T-cell (primary cell): ENCODE data around the gene DACT1. TPM values are rescaled to one million over a fixed set of nuclear protein-coding genes. Genes with fewer than 3 reads are reported as not detected.
A peak's percentile ranks its signal among the peaks of the same experiment; 100 is the strongest.

Source experiments
- ATAC-seq, 4 experiments: fragments of 200-7000 bp in 3 of 4; fragments of 150-1000 bp in 1 of 4; cut with Tn5 transposase; replicated peaks in 1 of 4; 1 replicate in 3 of 4; 2 replicates in 1 of 4; pipeline ENCODE4 v1.10.0; 2021; ENCODE audit warnings: moderate library complexity in 3 of 4, mild to moderate bottlenecking in 2 of 4, moderate number of reproducible peaks in 1 of 4
- CTCF ChIA-PET, 2 donors: fragments of 300-600 bp; sonication (Branson Sonifier 250); formaldehyde crosslinking; loops; one replicate each; lab custom pipeline; 2022; ENCODE audit warnings: antibody characterized with exemption in 2 of 2; lab: Charles Lee
- POLR2A ChIA-PET, 2 donors: fragments of 300-600 bp; sonication (Branson Sonifier 250); formaldehyde crosslinking; loops; one replicate each; lab custom pipeline; 2022; ENCODE audit warnings: antibody characterized with exemption in 2 of 2; lab: Charles Lee
- DNase-seq, 35 experiments: peaks; one replicate each; pipeline versions ENCODE4 v3.0.0 to v3.0.0-alpha.2; 2013 to 2023
- H3K27ac ChIP-seq: one replicate; pipeline ENCODE4 v1.5.1; 2013; ENCODE audit warnings: low read length
- H3K27me3 ChIP-seq, 2 experiments: replicated peaks in 1 of 2; 1 replicate in 1 of 2; 2 replicates in 1 of 2; pipeline versions ENCODE4 v1.6.1 to v1.7.0; 2013; ENCODE audit warnings: low read length in 1 of 2, mixed read lengths in 1 of 2; ENCODE audit not compliant: control insufficient read depth in 2 of 2, insufficient read depth in 2 of 2; ENCODE audit errors: extremely low read depth in 1 of 2
- H3K36me3 ChIP-seq, 2 donors: 1 replicate in 1 of 2; 2 replicates in 1 of 2; pipeline versions ENCODE4 v1.6.1 to v1.7.0; 2013; ENCODE audit warnings: low read length in 1 of 2; ENCODE audit not compliant: control insufficient read depth in 2 of 2, insufficient read depth in 1 of 2; ENCODE audit errors: extremely low read depth in 1 of 2
- H3K4me1 ChIP-seq, 2 experiments: 1 replicate in 1 of 2; 2 replicates in 1 of 2; pipeline versions ENCODE4 v1.6.1 to v1.7.0; 2013; ENCODE audit warnings: low read length in 2 of 2, mixed read lengths in 1 of 2; ENCODE audit not compliant: insufficient read depth in 2 of 2, control insufficient read depth in 1 of 2; ENCODE audit errors: extremely low read depth in 1 of 2
- H3K4me3 ChIP-seq, 2 donors: 1 replicate in 1 of 2; 2 replicates in 1 of 2; pipeline versions ENCODE4 v1.5.1 to v1.7.0; 2013; ENCODE audit warnings: mild to moderate bottlenecking in 2 of 2, low read length in 1 of 2, moderate library complexity in 1 of 2; ENCODE audit not compliant: control insufficient read depth in 1 of 2; ENCODE audit errors: extremely low read depth in 1 of 2
- H3K9me3 ChIP-seq: 2 replicates; pipeline ENCODE4 v1.7.0; 2013
- H3K27ac Mint-ChIP-seq, 2 donors: one replicate each; pipeline ENCODE4 v1.8.0; 2020 to 2021; ENCODE audit warnings: mild to moderate bottlenecking in 2 of 2, mixed read lengths in 2 of 2
- H3K27me3 Mint-ChIP-seq, 2 donors: one replicate each; pipeline ENCODE4 v1.8.0; 2021 to 2022; ENCODE audit warnings: mixed read lengths in 2 of 2
- H3K36me3 Mint-ChIP-seq: one replicate; pipeline ENCODE4 v1.8.0; 2021; ENCODE audit warnings: mixed read lengths
- H3K4me1 Mint-ChIP-seq, 3 donors: one replicate each; pipeline ENCODE4 v1.8.0; 2020 to 2022; ENCODE audit warnings: mixed read lengths in 3 of 3, mild to moderate bottlenecking in 1 of 3
- H3K4me3 Mint-ChIP-seq, 3 donors: one replicate each; pipeline ENCODE4 v1.8.0; 2020 to 2022; ENCODE audit warnings: mild to moderate bottlenecking in 3 of 3, mixed read lengths in 3 of 3, moderate library complexity in 3 of 3
- H3K9me3 Mint-ChIP-seq, 3 donors: one replicate each; pipeline ENCODE4 v1.8.0; 2020 to 2022; ENCODE audit warnings: mixed read lengths in 3 of 3
- WGBS: methylation state at CpG from one replicate; pipeline ENCODE4 v1.1.5; 2013; ENCODE audit warnings: missing lambda C conversion rate; ENCODE audit not compliant: insufficient coverage; 5-methylcytosine and 5-hydroxymethylcytosine counted together
- total RNA-seq, 35 experiments: library from RNA in 6 of 35; stranded (reverse) in 6 of 35; fragments of 120-200 nt in 1 of 35; gene quantifications; one replicate each; pipeline versions ENCODE4 v1.2.1 to v1.2.4 and lab custom pipeline; 2013 to 2026

DACT1 gene
- total RNA-seq, 5 donors from 2014 or later (not counting 1 experiment from before 2014, with no cell fraction given): 5.6 to 35.9 (median 10.0) TPM

DNA sequence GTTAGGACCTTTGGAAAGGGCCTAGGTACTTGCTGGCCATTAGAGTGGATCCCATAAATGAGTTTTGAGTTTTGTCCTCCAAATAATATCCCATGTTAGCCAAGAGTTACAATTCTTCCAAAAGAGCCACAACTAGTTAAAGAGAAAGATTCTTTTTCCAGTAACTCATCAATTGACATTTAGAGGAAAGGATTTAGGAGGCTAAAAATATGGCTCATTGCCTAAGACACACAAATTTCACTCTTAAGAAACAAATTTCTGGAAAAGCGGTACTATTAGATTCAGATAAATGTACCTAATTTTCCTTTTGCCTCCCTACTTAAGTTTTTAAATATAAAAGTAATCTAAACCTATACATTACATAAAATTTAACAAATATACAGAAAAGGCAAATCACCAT, 21.3 kb downstream of the DACT1 start:
- Mint-ChIP-seq H3K4me1 (peaks cover 21 to 32% (median 24%) of the 10 kb centered on the region in 3 donors), H3K27ac (no peak overlapping the region), H3K9me3 (peaks cover 0 to 6% (median 0%) of the 10 kb centered on the region in 3 donors), H3K36me3 (no peaks in the 10 kb centered on the region), H3K27me3 (no peaks in the 10 kb centered on the region), H3K4me3 (no peak overlapping the region)
- ChIA-PET CTCF (no interaction called here), POLR2A (no interaction called here)
- no peak overlapping the region for H3K4me3 ChIP-seq
- H3K36me3 ChIP-seq: no peaks in the 10 kb centered on the region
- H3K27ac ChIP-seq: no peak overlapping the region
- H3K27me3 ChIP-seq: peaks cover 0 to 2% of the 10 kb centered on the region in 2 experiments
- peaks cover 0 to 14% of the 10 kb centered on the region in 2 experiments for H3K4me1 ChIP-seq
- WGBS: no CpG with 5 or more reads among the region's 1 CpG
- DNase-seq: no peak
- H3K9me3 ChIP-seq: no peaks in the 10 kb centered on the region
- ATAC-seq: no peak

GRCh38 chr14:58659846-58660245, 22.1 kb downstream of the DACT1 start:
- Histone ChIP-seq H3K27ac (no peak overlapping the region), H3K4me1 (peaks cover 0 to 14% of the 10 kb centered on the region in 2 experiments), H3K36me3 (no peaks in the 10 kb centered on the region), H3K27me3 (peaks cover 0 to under 1% of the 10 kb centered on the region in 2 experiments), H3K9me3 (no peaks in the 10 kb centered on the region), H3K4me3 (no peak overlapping the region)
- ChIA-PET CTCF (no interaction called here), POLR2A (no interaction called here)
- peaks cover 0 to 6% (median 0%) of the 10 kb centered on the region in 3 donors for H3K9me3 Mint-ChIP-seq
- 90% methylated on average over 3 of the region's 6 CpGs for WGBS
- peaks cover 21 to 35% (median 25%) of the 10 kb centered on the region in 3 donors for H3K4me1 Mint-ChIP-seq
- H3K36me3 Mint-ChIP-seq: no peaks in the 10 kb centered on the region
- no peak for DNase-seq
- no peak overlapping the region for H3K4me3 Mint-ChIP-seq
- no peaks in the 10 kb centered on the region for H3K27me3 Mint-ChIP-seq
- H3K27ac Mint-ChIP-seq: no peak overlapping the region
- ATAC-seq: no peak

- ATAC-seq (no peak), DNase-seq (no peak)
- no CpG with 5 or more reads among the region's 3 CpGs for WGBS
- Mint-ChIP-seq H3K27ac (no peak overlapping the region), H3K4me1 (peaks cover 21 to 35% (median 25%) of the 10 kb centered on the region in 3 donors), H3K9me3 (peaks cover 0 to 6% (median 0%) of the 10 kb centered on the region in 3 donors), H3K4me3 (no peak overlapping the region), H3K36me3 (no peaks in the 10 kb centered on the region), H3K27me3 (no peaks in the 10 kb centered on the region)
- no peaks in the 10 kb centered on the region for H3K27me3 ChIP-seq
- H3K4me3 ChIP-seq: no peak overlapping the region
- no peak overlapping the region for H3K27ac ChIP-seq
- no peaks in the 10 kb centered on the region for H3K36me3 ChIP-seq
- CTCF ChIA-PET: no interaction called here
- POLR2A ChIA-PET: no interaction called here
- H3K9me3 ChIP-seq: no peaks in the 10 kb centered on the region
- H3K4me1 ChIP-seq: peaks cover 0 to 14% of the 10 kb centered on the region in 2 experiments
Observed at GRCh38 chr14:58660407-58660806, 22.6 kb downstream of the DACT1 start.

- POLR2A ChIA-PET: interaction anchor here in 1 of 2 donors (0.6 kb wide), 1 partner anchor 92 kb away, joined by 3 read pairs; no protein-coding TSS in a partner anchor
- Histone ChIP-seq H3K36me3 (no peaks in the 10 kb centered on the region), H3K4me3 (no peak overlapping the region), H3K9me3 (no peaks in the 10 kb centered on the region), H3K27ac (no peak overlapping the region), H3K27me3 (no peaks in the 10 kb centered on the region), H3K4me1 (peaks cover 0 to 14% of the 10 kb centered on the region in 2 experiments)
- DNase-seq (peak in 1 of 35 experiments; percentile 9), ATAC-seq (peak; percentile 40 to 77 (median 62))
- CTCF ChIA-PET: no interaction called here
- no CpG with 5 or more reads among the region's 1 CpG for WGBS
- Mint-ChIP-seq H3K4me1 (peaks cover 21 to 35% (median 25%) of the 10 kb centered on the region in 3 donors), H3K27me3 (no peaks in the 10 kb centered on the region), H3K9me3 (no peaks in the 10 kb centered on the region), H3K36me3 (no peaks in the 10 kb centered on the region), H3K4me3 (peak overlapping the region in 1 of 3 donors; percentile 32), H3K27ac (peak overlapping the region; percentile 81 to 88)
Observed at GRCh38 chr14:58662018-58662417, 24.3 kb downstream of the DACT1 start.

- H3K9me3 ChIP-seq: no peaks in the 10 kb centered on the region
- peak overlapping the region in 1 of 3 donors; percentile 39 for H3K4me3 Mint-ChIP-seq
- ChIA-PET CTCF (interaction anchor here in 1 of 2 donors (0.8 kb wide), 1 partner anchor 28 kb away, joined by 3 read pairs; no protein-coding TSS in a partner anchor), POLR2A (no interaction called here)
- H3K27me3 ChIP-seq: no peaks in the 10 kb centered on the region
- no peaks in the 10 kb centered on the region for H3K9me3 Mint-ChIP-seq
- peaks cover 21 to 35% (median 25%) of the 10 kb centered on the region in 3 donors for H3K4me1 Mint-ChIP-seq
- WGBS: no CpG with 5 or more reads among the region's 2 CpGs
- ATAC-seq (no peak), DNase-seq (no peak)
- no peaks in the 10 kb centered on the region for H3K36me3 ChIP-seq
- H3K4me3 ChIP-seq: no peak overlapping the region
- no peaks in the 10 kb centered on the region for H3K36me3 Mint-ChIP-seq
- H3K27me3 Mint-ChIP-seq: no peaks in the 10 kb centered on the region
- peak overlapping the region in 1 of 2 donors; percentile 77 for H3K27ac Mint-ChIP-seq
- no peak overlapping the region for H3K27ac ChIP-seq
- H3K4me1 ChIP-seq: peaks cover 0 to 14% of the 10 kb centered on the region in 2 experiments
Observed at GRCh38 chr14:58662759-58663158, 25.0 kb downstream of the DACT1 start.

GRCh38 chr14:58663494-58664111, 25.8 kb downstream of the DACT1 start:
- H3K4me1 Mint-ChIP-seq: peaks cover 21 to 35% (median 25%) of the 10 kb centered on the region in 3 donors
- H3K9me3 Mint-ChIP-seq: no peaks in the 10 kb centered on the region
- H3K27ac ChIP-seq: no peak overlapping the region
- ATAC-seq: no peak
- WGBS: 100% methylated on average over 1 of the region's 2 CpGs
- H3K27me3 Mint-ChIP-seq: no peaks in the 10 kb centered on the region
- no peaks in the 10 kb centered on the region for H3K36me3 ChIP-seq
- ChIA-PET POLR2A (no interaction called here), CTCF (interaction anchor here in 1 of 2 donors (0.8 kb wide), 1 partner anchor 29 kb away, joined by 3 read pairs; no protein-coding TSS in a partner anchor)
- no peak overlapping the region for H3K4me3 ChIP-seq
- peak overlapping the region in 1 of 3 donors; percentile 39 for H3K4me3 Mint-ChIP-seq
- H3K4me1 ChIP-seq: peaks cover 0 to 14% of the 10 kb centered on the region in 2 experiments
- peak overlapping the region; percentile 25 to 69 for H3K27ac Mint-ChIP-seq
- no peaks in the 10 kb centered on the region for H3K9me3 ChIP-seq
- no peaks in the 10 kb centered on the region for H3K36me3 Mint-ChIP-seq
- H3K27me3 ChIP-seq: no peaks in the 10 kb centered on the region
- no peak for DNase-seq
